A673 (cell line): ENCODE measurements around the gene ABHD17A. TPM values are rescaled to one million over a fixed set of nuclear protein-coding genes. Genes with fewer than 3 reads are reported as not detected.

ENCODE experiments used
- BruUV-seq: library from RNA; stranded (reverse); fragments of 400-500 nt; replicated peaks from 2 replicates; lab custom pipeline; 2021; lab: Mats Ljungman, UMichigan
- CTCF ChIA-PET: fragments of 300-600 bp; sonication (Branson Sonifier 250); formaldehyde crosslinking; loops from one replicate; lab custom pipeline; 2022; ENCODE audit warnings: antibody characterized with exemption; lab: Charles Lee
- POLR2A ChIA-PET: fragments of 300-600 bp; sonication (Branson Sonifier 250); formaldehyde crosslinking; loops from one replicate; lab custom pipeline; 2022; ENCODE audit warnings: antibody characterized with exemption; ENCODE audit not compliant: low non-redundant PET; lab: Charles Lee
- DNase-seq: peaks from one replicate; pipeline ENCODE4 v3.0.0-alpha.2; 2015; ENCODE audit warnings: low spot score
- H3K27ac ChIP-seq: fragments of 200-600 bp; sonication (generic); 2 replicates; pipeline ENCODE4 v1.5.1; 2016; ENCODE audit warnings: mixed run types, low read depth, mild to moderate bottlenecking, mixed read lengths, antibody characterized with exemption, low read length; ENCODE audit not compliant: poor library complexity, severe bottlenecking
- H3K27me3 ChIP-seq: fragments of 200-600 bp; sonication (generic); replicated peaks from 2 replicates; pipeline ENCODE4 v1.6.1; 2017; ENCODE audit warnings: mixed run types, low read depth, mild to moderate bottlenecking, mixed read lengths, antibody characterized with exemption, low read length; ENCODE audit not compliant: insufficient read depth, poor library complexity
- H3K36me3 ChIP-seq: fragments of 200-600 bp; sonication (generic); 2 replicates; pipeline ENCODE4 v1.6.1; 2016; ENCODE audit warnings: mixed run types, mild to moderate bottlenecking, mixed read lengths, antibody characterized with exemption, low read length; ENCODE audit not compliant: insufficient read depth, poor library complexity, severe bottlenecking
- H3K4me1 ChIP-seq: fragments of 200-600 bp; sonication (generic); 2 replicates; pipeline ENCODE4 v1.6.1; 2017; ENCODE audit warnings: mixed run types, mild to moderate bottlenecking, mixed read lengths, antibody characterized with exemption, low read length; ENCODE audit not compliant: insufficient read depth, poor library complexity, severe bottlenecking
- H3K4me3 ChIP-seq: fragments of 200-600 bp; sonication (generic); 2 replicates; pipeline ENCODE4 v1.5.1; 2016; ENCODE audit warnings: low read depth, mixed run types, mild to moderate bottlenecking, mixed read lengths, low read length; ENCODE audit not compliant: poor library complexity, severe bottlenecking
- H3K9me3 ChIP-seq: fragments of 200-600 bp; sonication (generic); 2 replicates; pipeline ENCODE4 v1.6.1; 2016; ENCODE audit warnings: mixed run types, low read depth, mild to moderate bottlenecking, mixed read lengths, antibody characterized with exemption, low read length; ENCODE audit not compliant: poor library complexity, severe bottlenecking
- EZH2 ChIP-seq: fragments of 200-600 bp; sonication (generic); IDR thresholded peaks from 2 replicates; pipeline ENCODE4 v1.6.1; 2017; ENCODE audit warnings: borderline replicate concordance, low read depth, mild to moderate bottlenecking, mixed read lengths, antibody characterized with exemption, low read length; ENCODE audit not compliant: poor library complexity, severe bottlenecking
- intact Hi-C: fragments of 100-400 bp; cut with micrococcal nuclease; formaldehyde crosslinking; loops from one replicate; pipeline ENCODE4 v1.10.0; 2022; ENCODE audit not compliant: unreplicated experiment
- total RNA-seq: library from RNA; stranded (reverse); gene quantifications from 2 replicates; pipeline ENCODE4 v1.2.3, GENCODE V29; 2021
- TF ChIP-seq, protein P1 (sequence below): fragments of 300-800, 200-600 bp; sonication (generic); conservative IDR thresholded peaks from 2 replicates; pipeline ENCODE4 v1.5.1; 2017; ENCODE audit warnings: low read depth, mild to moderate bottlenecking, antibody characterized with exemption, low read length, moderate library complexity, mixed read lengths

Gene ABHD17A
- total RNA-seq, 1 experiment from 2014 or later = 56.9 TPM

DNA sequence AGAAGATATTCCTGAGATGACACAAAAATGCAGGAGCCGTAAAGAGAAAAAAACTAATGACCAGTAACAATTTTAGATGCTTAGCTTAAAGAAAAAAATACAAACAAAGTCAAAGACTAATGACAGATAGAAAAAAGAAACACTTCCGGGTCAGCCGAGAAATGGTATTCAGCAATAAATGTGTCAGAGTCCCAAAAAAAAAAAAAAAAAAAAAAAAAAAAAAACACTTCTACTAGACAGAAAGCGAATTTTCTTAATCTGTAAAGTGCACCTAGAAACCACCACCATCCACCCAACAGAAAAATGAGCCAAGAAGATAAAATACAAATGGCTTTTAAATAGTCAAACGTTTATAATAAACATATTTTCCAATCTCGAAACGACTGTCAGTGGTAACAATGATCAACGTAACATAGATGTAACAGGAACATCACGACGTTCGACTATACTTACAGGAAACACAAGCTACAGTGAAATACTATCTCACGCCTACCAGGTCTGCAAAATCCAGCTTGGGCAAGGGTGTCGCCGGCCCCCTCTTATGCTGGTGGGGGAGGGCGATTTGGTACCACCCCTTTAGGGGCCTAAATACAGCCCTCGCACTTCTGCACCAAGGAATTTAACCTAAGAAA is 10.6 kb downstream of the ABHD17A start:
- Histone ChIP-seq H3K4me1 (peaks cover 24% of the 10 kb centered on the region), H3K36me3 (peaks cover 8% of the 10 kb centered on the region), H3K27ac (peak overlapping the region; percentile 93), H3K9me3 (no peaks in the 10 kb centered on the region), H3K27me3 (no peaks in the 10 kb centered on the region), H3K4me3 (peak overlapping the region; percentile 87)
- no peak for DNase-seq
- ChIA-PET CTCF (interaction anchor here (0.7 kb wide), 1 partner anchor 10 kb away, joined by 3 read pairs; no protein-coding TSS in a partner anchor), POLR2A (no interaction called here)
- no peak for TF ChIP-seq EZH2
- TF ChIP-seq, protein P1, sequence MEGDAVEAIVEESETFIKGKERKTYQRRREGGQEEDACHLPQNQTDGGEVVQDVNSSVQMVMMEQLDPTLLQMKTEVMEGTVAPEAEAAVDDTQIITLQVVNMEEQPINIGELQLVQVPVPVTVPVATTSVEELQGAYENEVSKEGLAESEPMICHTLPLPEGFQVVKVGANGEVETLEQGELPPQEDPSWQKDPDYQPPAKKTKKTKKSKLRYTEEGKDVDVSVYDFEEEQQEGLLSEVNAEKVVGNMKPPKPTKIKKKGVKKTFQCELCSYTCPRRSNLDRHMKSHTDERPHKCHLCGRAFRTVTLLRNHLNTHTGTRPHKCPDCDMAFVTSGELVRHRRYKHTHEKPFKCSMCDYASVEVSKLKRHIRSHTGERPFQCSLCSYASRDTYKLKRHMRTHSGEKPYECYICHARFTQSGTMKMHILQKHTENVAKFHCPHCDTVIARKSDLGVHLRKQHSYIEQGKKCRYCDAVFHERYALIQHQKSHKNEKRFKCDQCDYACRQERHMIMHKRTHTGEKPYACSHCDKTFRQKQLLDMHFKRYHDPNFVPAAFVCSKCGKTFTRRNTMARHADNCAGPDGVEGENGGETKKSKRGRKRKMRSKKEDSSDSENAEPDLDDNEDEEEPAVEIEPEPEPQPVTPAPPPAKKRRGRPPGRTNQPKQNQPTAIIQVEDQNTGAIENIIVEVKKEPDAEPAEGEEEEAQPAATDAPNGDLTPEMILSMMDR = no peak
- no TSS peak for BruUV-seq
- intact Hi-C loops = no loop called here

DNA sequence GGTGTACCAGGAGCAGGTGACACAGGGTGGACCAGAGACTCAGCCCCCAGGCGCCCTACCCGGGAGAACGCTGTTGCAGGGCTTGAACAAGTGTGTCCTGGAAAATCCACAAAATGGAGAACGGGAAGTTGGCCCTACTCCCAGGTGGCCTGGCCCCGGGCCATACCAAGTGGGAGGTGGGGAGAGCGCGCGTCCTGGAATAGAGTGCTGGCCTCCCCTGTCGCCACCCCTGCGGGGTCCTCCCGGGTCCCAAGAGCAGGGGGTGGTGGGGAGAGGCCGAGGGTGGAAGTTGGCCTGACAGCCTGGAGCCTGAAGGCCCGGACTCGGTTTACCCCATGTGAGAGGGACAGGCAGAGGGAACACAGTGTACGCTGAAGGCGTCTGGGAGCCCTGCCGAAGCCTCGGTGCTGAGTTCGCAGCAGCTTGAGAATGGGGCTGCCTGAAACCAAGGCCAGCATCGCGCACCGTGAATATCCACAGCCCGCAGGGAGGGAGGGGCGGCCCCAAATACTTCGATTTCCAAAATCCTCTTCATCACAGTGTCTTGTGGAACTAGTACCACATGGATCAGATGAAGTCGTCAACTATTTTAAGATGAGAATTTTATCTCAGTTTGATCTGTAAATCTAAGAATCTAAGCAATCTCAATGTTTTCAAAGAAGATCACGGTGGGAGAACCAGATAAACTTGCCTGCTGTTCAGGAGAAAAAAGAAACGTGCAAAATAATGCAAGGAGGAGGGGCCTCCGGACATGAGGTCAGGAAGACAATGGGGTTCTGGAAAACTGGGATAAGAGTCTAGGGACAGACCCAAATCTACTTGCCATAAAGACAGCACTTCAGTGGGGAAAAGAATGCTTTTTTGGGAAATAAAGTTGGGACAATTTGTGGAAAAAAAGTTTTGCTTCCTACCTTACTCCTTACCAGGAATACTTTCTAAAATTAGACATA is 11.5 kb downstream of the ABHD17A start:
- CTCF ChIA-PET = no interaction called here
- peak overlapping the region; percentile 87 for H3K4me3 ChIP-seq
- peaks cover 24% of the 10 kb centered on the region for H3K4me1 ChIP-seq
- DNase-seq = no peak
- peak overlapping the region; percentile 93 for H3K27ac ChIP-seq
- no TSS peak for BruUV-seq
- intact Hi-C loops = no loop called here
- TF ChIP-seq, protein P1 = no peak
- no peak for TF ChIP-seq EZH2
- POLR2A ChIA-PET = no interaction called here
- H3K27me3 ChIP-seq = no peaks in the 10 kb centered on the region
- peaks cover 8% of the 10 kb centered on the region for H3K36me3 ChIP-seq
- no peaks in the 10 kb centered on the region for H3K9me3 ChIP-seq

DNA sequence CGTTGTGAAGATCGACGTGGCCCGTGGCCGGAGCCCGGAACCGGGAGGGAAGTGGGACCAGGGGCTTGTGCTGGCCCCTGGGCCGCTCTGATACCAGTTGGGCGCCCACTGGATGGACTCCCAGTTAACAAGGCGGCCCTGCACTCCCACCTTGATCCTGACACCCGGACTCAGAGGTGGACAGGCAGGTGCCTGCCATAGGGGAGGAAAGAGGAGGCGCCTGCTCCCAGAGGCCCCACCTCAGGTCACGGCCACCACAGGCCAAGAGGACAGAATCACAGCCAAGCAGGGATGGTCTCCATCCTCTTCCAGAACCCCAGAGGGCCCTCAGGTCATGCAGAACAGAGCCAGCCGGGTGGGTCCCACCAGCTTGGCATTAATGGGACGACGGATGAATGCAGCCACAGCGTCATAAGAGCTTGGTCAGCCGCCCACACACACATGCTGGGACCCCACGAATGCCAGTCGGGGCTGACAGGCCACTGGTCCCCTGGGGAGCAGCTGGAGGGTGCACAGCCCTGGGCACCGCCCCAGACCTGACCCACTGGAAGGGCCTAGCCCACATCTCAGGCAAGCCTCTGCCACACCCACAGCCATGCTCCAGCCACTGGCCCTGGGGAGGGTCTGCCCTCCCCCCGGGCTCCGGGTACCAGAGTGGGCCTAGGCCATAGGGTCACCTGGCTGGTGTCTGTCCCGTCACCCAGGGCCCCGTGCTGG is 12.3 kb downstream of the ABHD17A start:
- no TSS peak for BruUV-seq
- CTCF ChIA-PET = no interaction called here
- intact Hi-C loops = no loop called here

More for the DNA sequence above, 12.3 kb downstream of the ABHD17A start:
- POLR2A ChIA-PET = no interaction called here
- Histone ChIP-seq H3K36me3 (peaks cover 8% of the 10 kb centered on the region), H3K27ac (peak overlapping the region; percentile 48), H3K27me3 (no peaks in the 10 kb centered on the region), H3K4me1 (peaks cover 24% of the 10 kb centered on the region), H3K9me3 (no peaks in the 10 kb centered on the region), H3K4me3 (no peak overlapping the region)
- TF ChIP-seq, protein P1 = no peak
- TF ChIP-seq EZH2 = no peak
- no peak for DNase-seq
